Common myeloid progenitor, CD34-positive (primary cell): ENCODE data around the gene CRIM1.

Experiments used
- CTCF ChIA-PET: fragments of 350-600 bp; sonication (Branson Sonifier 250); formaldehyde crosslinking; loops from one replicate; lab custom pipeline; 2021; ENCODE audit warnings: antibody characterized with exemption; lab: Charles Lee
- POLR2A ChIA-PET: fragments of 350-600 bp; sonication (Branson Sonifier 250); formaldehyde crosslinking; loops from one replicate; lab custom pipeline; 2021; ENCODE audit warnings: antibody characterized with exemption; lab: Charles Lee
- DNase-seq, 3 donors: peaks; one replicate each; pipeline versions ENCODE4 v3.0.0 to v3.0.0-alpha.2; 2013
- H3K27ac ChIP-seq, 2 experiments: 1 replicate in 1 of 2; 2 replicates in 1 of 2; pipeline ENCODE4 v1.7.0; 2013; ENCODE audit warnings: inconsistent platforms in 2 of 2, low read length in 2 of 2, mild to moderate bottlenecking in 2 of 2, low read depth in 1 of 2, moderate library complexity in 1 of 2; ENCODE audit not compliant: severe bottlenecking in 2 of 2, insufficient read depth in 1 of 2, poor library complexity in 1 of 2
- H3K27me3 ChIP-seq, 5 experiments: replicated peaks in 2 of 5; 1 replicate in 3 of 5; 2 replicates in 2 of 5; pipeline versions ENCODE4 v1.6.1 to v1.7.0; 2013; ENCODE audit warnings: low read length in 4 of 5, mild to moderate bottlenecking in 2 of 5, moderate library complexity in 2 of 5, inconsistent platforms in 1 of 5; ENCODE audit not compliant: insufficient read depth in 5 of 5, control insufficient read depth in 4 of 5
- H3K36me3 ChIP-seq, 4 experiments: 1 replicate in 2 of 4; 2 replicates in 2 of 4; pipeline versions ENCODE4 v1.6.1 to v1.7.0; 2013; ENCODE audit warnings: low read length in 3 of 4, control low read depth in 1 of 4, mild to moderate bottlenecking in 1 of 4; ENCODE audit not compliant: control insufficient read depth in 4 of 4, insufficient read depth in 4 of 4
- H3K4me1 ChIP-seq, 4 experiments: 1 replicate in 3 of 4; 2 replicates in 1 of 4; pipeline versions ENCODE4 v1.6.1 to v1.7.1; 2013; ENCODE audit warnings: low read length in 3 of 4, mild to moderate bottlenecking in 3 of 4, control low read depth in 1 of 4, inconsistent platforms in 1 of 4, moderate library complexity in 1 of 4; ENCODE audit not compliant: control insufficient read depth in 4 of 4, insufficient read depth in 4 of 4; ENCODE audit errors: control extremely low read depth in 1 of 4
- H3K4me3 ChIP-seq, 7 experiments: 1 replicate in 4 of 7; 2 replicates in 3 of 7; pipeline versions ENCODE4 v1.5.1 to v1.7.0; 2013; ENCODE audit warnings: mild to moderate bottlenecking in 7 of 7, low read length in 6 of 7, moderate library complexity in 6 of 7, inconsistent platforms in 2 of 7, low read depth in 2 of 7, control low read depth in 1 of 7; ENCODE audit not compliant: insufficient read depth in 4 of 7, control insufficient read depth in 1 of 7; ENCODE audit errors: extremely low read depth in 1 of 7
- H3K9me3 ChIP-seq, 5 experiments: 1 replicate in 4 of 5; 2 replicates in 1 of 5; pipeline versions ENCODE4 v1.6.1 to v1.7.1; 2013; ENCODE audit warnings: low read length in 4 of 5, mild to moderate bottlenecking in 2 of 5, inconsistent platforms in 1 of 5, low read depth in 1 of 5, moderate library complexity in 1 of 5; ENCODE audit not compliant: control insufficient read depth in 4 of 5, insufficient read depth in 2 of 5; ENCODE audit errors: control extremely low read depth in 1 of 5
- WGBS: methylation state at CpG from one replicate; pipeline ENCODE4 v1.1.5; 2013; ENCODE audit not compliant: insufficient coverage; 5-methylcytosine and 5-hydroxymethylcytosine counted together

CRIM1 gene

GRCh38 chr2:36480636-36481035 is 125.1 kb downstream of the CRIM1 start:
- no peak overlapping the region for H3K4me3 ChIP-seq
- no peak for DNase-seq
- POLR2A ChIA-PET = interaction anchor here (0.5 kb wide), 1 partner anchor 148 kb away, joined by 3 read pairs; no protein-coding TSS in a partner anchor
- H3K9me3 ChIP-seq = peaks cover 0 to 24% (median under 1%) of the 10 kb centered on the region in 5 experiments
- no peak overlapping the region for H3K27ac ChIP-seq
- H3K36me3 ChIP-seq = peaks cover 4 to 24% (median 18%) of the 10 kb centered on the region in 4 experiments
- H3K27me3 ChIP-seq = no peaks in the 10 kb centered on the region
- CTCF ChIA-PET = interaction anchor here (1.0 to 1.1 kb wide), 2 partner anchors 13 to 128 kb away, joined by 3 to 4 read pairs; no protein-coding TSS in a partner anchor
- 100% methylated on average over 1 of the region's 2 CpGs for WGBS
- peaks cover 5 to 23% (median 15%) of the 10 kb centered on the region in 4 experiments for H3K4me1 ChIP-seq

- H3K9me3 ChIP-seq = peaks cover 0 to 15% (median 0%) of the 10 kb centered on the region in 5 experiments
- CTCF ChIA-PET = no interaction called here
- H3K4me3 ChIP-seq = no peak overlapping the region
- H3K27ac ChIP-seq = no peak overlapping the region
- H3K36me3 ChIP-seq = peaks cover 4 to 24% (median 17%) of the 10 kb centered on the region in 4 experiments
- peaks cover 5 to 23% (median 15%) of the 10 kb centered on the region in 4 experiments for H3K4me1 ChIP-seq
- no peaks in the 10 kb centered on the region for H3K27me3 ChIP-seq
- DNase-seq = no peak
- 100% methylated on average over 2 of the region's 5 CpGs for WGBS
- POLR2A ChIA-PET = no interaction called here
These were observed 126.1 kb downstream of the CRIM1 start for GRCh38 chr2:36481709-36482108.

DNA sequence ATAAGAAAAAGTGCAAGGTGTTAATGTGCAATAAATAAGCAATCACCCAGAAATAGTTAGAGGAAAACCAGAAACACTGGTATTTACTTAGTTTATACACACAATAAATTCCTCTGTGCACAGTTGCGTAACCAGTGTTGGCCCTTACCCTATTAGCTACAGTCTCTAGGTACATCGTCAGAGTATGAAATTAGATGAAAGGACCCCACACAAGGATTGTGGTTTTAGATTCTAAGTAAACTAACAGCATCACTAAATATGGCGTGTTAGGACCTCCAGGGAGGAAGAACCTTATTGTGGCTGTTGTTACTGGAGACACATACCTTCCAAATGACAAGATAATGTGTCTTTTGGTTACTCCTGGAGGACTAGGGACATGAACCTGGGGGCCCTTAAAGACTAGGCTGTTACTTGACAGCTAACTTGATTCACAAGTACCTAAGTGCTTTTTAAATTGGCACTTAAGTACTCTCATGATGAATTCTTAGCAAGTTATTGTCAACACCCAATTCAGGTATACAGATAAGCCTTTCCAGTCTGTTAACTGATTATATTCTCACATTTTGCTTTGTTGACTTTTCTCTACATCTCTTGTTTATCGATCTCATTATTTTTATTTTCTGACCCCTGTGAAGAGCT is 127.1 kb downstream of the CRIM1 start:
- peaks cover 4 to 21% (median 13%) of the 10 kb centered on the region in 4 experiments for H3K36me3 ChIP-seq
- CTCF ChIA-PET = no interaction called here

DNA sequence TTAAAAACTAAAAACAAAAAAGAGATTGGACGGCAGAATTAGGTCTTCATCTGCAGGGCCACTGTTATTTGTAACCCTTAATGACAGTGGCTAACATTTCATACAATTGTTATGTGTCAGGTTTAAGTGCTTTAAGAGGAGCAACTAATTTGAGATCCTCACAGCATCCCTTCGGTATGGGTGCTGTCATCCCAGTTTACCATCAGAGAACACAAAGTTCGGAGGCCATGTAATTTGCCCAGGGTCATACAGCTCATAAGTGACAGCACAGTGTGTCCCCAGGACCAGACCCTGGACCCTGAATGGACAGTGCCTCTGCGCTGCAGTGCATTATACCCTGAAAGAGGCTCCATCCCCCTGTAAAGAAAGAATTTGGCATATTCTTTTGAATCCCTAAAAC is 127.7 kb downstream of the CRIM1 start:
- Histone ChIP-seq H3K36me3 (peaks cover 4 to 21% (median 13%) of the 10 kb centered on the region in 4 experiments), H3K4me1 (peaks cover 0 to 11% (median 6%) of the 10 kb centered on the region in 4 experiments), H3K9me3 (peaks cover 0 to 7% (median 0%) of the 10 kb centered on the region in 5 experiments), H3K4me3 (no peak overlapping the region), H3K27me3 (no peaks in the 10 kb centered on the region), H3K27ac (no peak overlapping the region)
- 100% methylated on average over 3 of the region's 4 CpGs for WGBS
- ChIA-PET POLR2A (no interaction called here), CTCF (no interaction called here)
- no peak for DNase-seq

More for the DNA sequence above, 127.1 kb downstream of the CRIM1 start:
- Histone ChIP-seq H3K4me3 (no peak overlapping the region), H3K27me3 (no peaks in the 10 kb centered on the region), H3K9me3 (peaks cover 0 to 7% (median 0%) of the 10 kb centered on the region in 5 experiments), H3K27ac (no peak overlapping the region), H3K4me1 (peaks cover 0 to 17% (median 8%) of the 10 kb centered on the region in 4 experiments)
- POLR2A ChIA-PET = no interaction called here
- WGBS = no CpG with 5 or more reads among the region's 4 CpGs
- no peak for DNase-seq

GRCh38 chr2:36484454-36484853 is 128.9 kb downstream of the CRIM1 start:
- POLR2A ChIA-PET = no interaction called here
- Histone ChIP-seq H3K27me3 (no peaks in the 10 kb centered on the region), H3K36me3 (peaks cover 4 to 19% (median 11%) of the 10 kb centered on the region in 4 experiments), H3K4me3 (no peak overlapping the region), H3K4me1 (peaks cover 0 to under 1% (median under 1%) of the 10 kb centered on the region in 4 experiments), H3K9me3 (peaks cover 0 to 4% (median 0%) of the 10 kb centered on the region in 5 experiments), H3K27ac (no peak overlapping the region)
- DNase-seq = no peak
- WGBS = 100% methylated on average over 2 of the region's 4 CpGs
- CTCF ChIA-PET = interaction anchor here (1.5 to 1.7 kb wide), 2 partner anchors 14 to 138 kb away, joined by 3 to 4 read pairs; no protein-coding TSS in a partner anchor

DNA sequence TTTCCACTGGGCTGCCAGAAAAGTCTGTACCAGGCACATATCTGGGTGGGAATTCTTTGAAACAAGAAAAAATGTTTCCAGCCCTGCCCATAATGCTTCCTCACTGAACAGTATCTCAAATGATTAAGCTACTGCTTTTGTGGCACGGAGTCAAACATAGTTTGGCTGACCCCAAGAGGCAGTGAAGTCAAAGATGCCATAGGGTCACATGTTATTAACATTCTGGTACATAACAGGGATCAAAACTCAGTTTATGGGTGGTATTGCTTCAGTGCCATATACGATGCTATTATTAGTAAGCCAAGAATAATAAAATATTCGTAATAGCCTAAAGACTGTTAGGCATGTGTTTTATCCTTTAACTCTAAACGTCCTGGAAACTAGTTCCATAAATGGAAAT is 129.9 kb downstream of the CRIM1 start:
- peaks cover 0 to 1% (median 0%) of the 10 kb centered on the region in 5 experiments for H3K9me3 ChIP-seq
- H3K36me3 ChIP-seq = peaks cover 0 to 12% (median 8%) of the 10 kb centered on the region in 4 experiments
- no peaks in the 10 kb centered on the region for H3K27me3 ChIP-seq
- H3K27ac ChIP-seq = no peak overlapping the region
- no peak overlapping the region for H3K4me3 ChIP-seq
- ChIA-PET CTCF (interaction anchor here (1.5 to 1.7 kb wide), 2 partner anchors 15 to 139 kb away, joined by 3 to 4 read pairs; no protein-coding TSS in a partner anchor), POLR2A (no interaction called here)
- DNase-seq = no peak
- 100% methylated on average over 1 of the region's 4 CpGs for WGBS
- H3K4me1 ChIP-seq = no peaks in the 10 kb centered on the region

DNA sequence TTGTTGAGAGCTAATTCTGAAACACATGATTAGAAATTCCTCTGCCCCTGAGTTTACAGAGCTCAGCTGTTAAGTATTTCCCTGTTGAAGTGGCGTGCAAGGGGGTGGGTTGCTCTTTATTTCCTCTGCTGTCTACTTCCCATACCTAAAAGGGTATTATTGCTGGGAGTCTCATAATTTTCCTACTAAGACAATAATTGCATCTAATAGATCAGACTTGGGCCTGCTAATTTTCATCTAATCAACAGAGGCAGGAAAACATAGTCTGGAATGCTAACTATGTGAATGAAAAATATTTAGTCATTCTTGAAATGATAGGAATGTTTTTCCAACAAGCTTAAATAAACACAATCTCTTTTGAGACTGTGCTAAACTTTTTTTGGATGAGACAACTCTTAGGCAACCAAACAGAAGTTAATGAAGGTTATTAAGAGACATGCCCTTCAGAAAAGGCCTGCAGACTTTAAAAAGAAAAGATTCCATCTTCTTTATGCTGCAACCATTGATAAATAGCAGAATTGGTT is 131.0 kb downstream of the CRIM1 start:
- H3K4me3 ChIP-seq = no peak overlapping the region
- H3K9me3 ChIP-seq = peaks cover 0 to under 1% (median 0%) of the 10 kb centered on the region in 5 experiments
- no peaks in the 10 kb centered on the region for H3K4me1 ChIP-seq
- no peak for DNase-seq
- CTCF ChIA-PET = interaction anchor here (1.2 to 1.7 kb wide), 2 partner anchors 136 to 140 kb away, joined by 3 read pairs; no protein-coding TSS in a partner anchor
- no peaks in the 10 kb centered on the region for H3K27me3 ChIP-seq
- WGBS = 60% methylated on average over 1 of the region's 1 CpG
- POLR2A ChIA-PET = no interaction called here
- no peak overlapping the region for H3K27ac ChIP-seq
- peaks cover 0 to 8% (median 5%) of the 10 kb centered on the region in 4 experiments for H3K36me3 ChIP-seq
